Activated T-helper 17 cell treated with anti-CD3 and anti-CD28 coated beads, Interleukin-2, amount 50 U/mL, for 72 hours (primary cell): ENCODE measurements around the gene HSD11B2. TPM values are rescaled to one million over a fixed set of nuclear protein-coding genes. Genes with fewer than 3 reads are reported as not detected.

ENCODE experiments used
- ATAC-seq: fragments of 150-1000 bp; cut with Tn5 transposase; replicated peaks from 2 replicates; pipeline ENCODE4 v1.10.0; 2021; ENCODE audit warnings: mild to moderate bottlenecking, moderate library complexity
- H3K27ac Mint-ChIP-seq: one replicate; pipeline ENCODE4 v1.8.0; 2022; ENCODE audit warnings: mixed read lengths
- H3K27me3 Mint-ChIP-seq: one replicate; pipeline ENCODE4 v1.8.0; 2022; ENCODE audit warnings: mixed read lengths
- H3K36me3 Mint-ChIP-seq: one replicate; pipeline ENCODE4 v1.8.0; 2022; ENCODE audit warnings: low read depth, mild to moderate bottlenecking, mixed read lengths
- H3K4me1 Mint-ChIP-seq: one replicate; pipeline ENCODE4 v1.8.0; 2022; ENCODE audit warnings: mixed read lengths
- H3K4me3 Mint-ChIP-seq: one replicate; pipeline ENCODE4 v1.8.0; 2022; ENCODE audit warnings: mild to moderate bottlenecking, mixed read lengths
- H3K9me3 Mint-ChIP-seq: one replicate; pipeline ENCODE4 v1.8.0; 2022; ENCODE audit warnings: mixed read lengths
- total RNA-seq, 2 donors: library from RNA; stranded (reverse); gene quantifications; one replicate each; pipeline ENCODE4 v1.2.3, GENCODE V29; 2022

The HSD11B2 gene
- total RNA-seq, 2 donors from 2014 or later, result 0.21 to 1.4 TPM

DNA sequence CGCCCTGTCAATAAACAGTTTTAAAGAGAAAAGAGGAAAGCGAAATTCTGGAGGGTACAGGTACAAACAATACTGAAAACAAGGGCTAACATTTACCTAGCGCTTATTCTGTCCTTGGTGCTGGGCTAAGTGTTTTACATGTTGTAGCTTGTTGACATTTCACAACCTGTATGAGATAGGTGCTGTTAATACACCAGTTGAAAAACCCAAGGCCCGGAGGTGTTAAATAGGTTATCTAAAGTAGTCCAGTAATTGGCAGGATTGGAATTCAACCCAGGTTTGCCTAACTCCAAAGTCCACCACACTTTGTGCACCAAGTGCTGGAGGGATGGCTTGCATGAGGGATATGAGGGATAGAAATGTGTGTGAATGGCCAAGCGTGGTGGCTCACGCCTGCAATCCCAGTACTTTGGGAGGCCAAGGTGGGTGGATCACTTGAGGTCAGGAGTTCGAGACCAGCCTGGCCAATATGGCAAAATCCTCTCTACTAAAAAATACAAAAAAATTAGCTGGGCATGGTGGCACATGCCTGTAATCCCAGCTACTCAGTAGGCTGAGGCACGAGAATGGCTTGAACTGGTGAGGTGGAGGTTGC is 47.1 kb downstream of the HSD11B2 start:
- H3K4me1 Mint-ChIP-seq, result peaks cover 22% of the 10 kb centered on the region
- no peaks in the 10 kb centered on the region for H3K27me3 Mint-ChIP-seq

DNA sequence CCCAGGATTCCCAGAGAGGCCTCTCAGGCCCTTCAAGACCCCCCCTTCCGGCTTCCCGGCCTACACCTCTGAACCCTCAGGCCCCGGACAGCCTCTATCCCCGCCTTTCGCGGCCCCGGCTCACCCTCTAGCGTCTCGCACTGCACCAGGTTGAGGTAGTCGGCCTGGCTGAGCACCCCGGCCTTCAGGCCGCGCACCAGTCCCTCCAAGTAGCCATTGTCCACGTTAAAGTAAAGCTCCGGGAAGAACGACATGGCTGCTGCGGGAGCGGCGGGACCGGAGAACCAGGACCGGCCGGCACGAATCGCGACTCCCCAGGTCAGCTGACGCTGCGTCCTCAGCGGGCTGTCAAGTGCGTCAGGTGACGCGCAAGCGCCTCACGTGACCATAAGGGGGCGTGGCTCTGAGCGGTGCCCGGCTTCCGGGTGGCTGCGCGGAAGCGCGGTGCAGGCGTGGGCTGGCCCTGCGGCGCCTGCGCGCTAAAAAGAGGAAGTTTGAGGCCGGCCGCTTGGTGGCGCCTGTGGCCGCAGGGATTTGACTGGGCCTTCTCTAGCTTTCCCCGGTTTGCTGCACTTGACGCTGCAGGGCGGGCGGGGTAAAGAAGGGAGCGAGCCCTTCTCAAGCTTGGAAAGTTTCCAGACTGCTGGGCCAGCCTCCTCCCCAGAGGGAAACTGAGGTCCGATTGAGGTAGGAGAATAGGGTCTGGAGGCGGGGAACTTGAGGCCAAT is 50.1 kb downstream of the HSD11B2 start, which contains the start of gene ATP6V0D1:
TSS of gene ATP6V0D1 (minus strand) at position 325 of the 728 bp plus-strand sequence. CDS start at position 254, 71 bp downstream.
- H3K4me1 Mint-ChIP-seq, result peaks cover 12% of the 10 kb centered on the region
- H3K9me3 Mint-ChIP-seq, result no peaks in the 10 kb centered on the region
- H3K27ac Mint-ChIP-seq, result peak within 1 kb of the TSS; percentile 98
- H3K36me3 Mint-ChIP-seq, result peaks cover 37% of the 10 kb centered on the region
- peak; percentile 94 for ATAC-seq
- H3K4me3 Mint-ChIP-seq, result peak within 1 kb of the TSS; percentile 97
- H3K27me3 Mint-ChIP-seq, result no peaks in the 10 kb centered on the region

More for the DNA sequence above, 47.1 kb downstream of the HSD11B2 start:
- no peak overlapping the region for H3K4me3 Mint-ChIP-seq
- no peaks in the 10 kb centered on the region for H3K9me3 Mint-ChIP-seq
- peaks cover 22% of the 10 kb centered on the region for H3K36me3 Mint-ChIP-seq
- ATAC-seq, result no peak
- H3K27ac Mint-ChIP-seq, result peak overlapping the region; percentile 58

DNA sequence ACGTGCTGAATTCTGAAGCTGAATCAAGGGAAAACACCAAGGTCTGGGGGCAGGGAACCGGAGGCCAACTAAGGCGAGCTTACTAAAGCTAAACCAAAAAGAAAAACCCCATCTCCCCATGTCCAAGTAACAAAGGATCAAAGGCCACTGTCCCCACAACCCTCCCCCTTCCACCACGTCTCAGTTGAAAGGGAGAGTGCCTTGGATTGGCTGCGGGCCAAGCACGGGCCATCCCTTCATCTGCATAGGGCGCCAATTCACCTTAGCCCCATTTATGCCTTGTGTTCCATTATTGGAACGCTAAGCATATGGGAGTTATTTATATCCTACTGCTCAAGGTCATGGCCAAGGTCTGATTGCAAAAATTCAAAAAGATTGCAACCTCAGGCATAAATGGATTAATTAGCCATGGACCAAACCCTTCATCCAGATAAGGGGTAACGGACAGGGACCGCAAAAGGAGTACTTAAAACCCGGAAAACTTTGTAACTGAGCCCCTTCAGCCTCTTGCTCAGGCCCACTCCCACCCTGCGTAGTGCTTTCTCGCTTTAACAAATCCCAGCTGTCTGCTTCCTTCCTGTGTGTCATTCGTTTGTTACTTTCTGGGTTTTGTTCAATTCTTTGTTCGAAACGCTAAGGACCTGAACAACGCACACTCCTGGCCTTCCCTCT is 50.8 kb downstream of the HSD11B2 start:
- peak overlapping the region; percentile 98 for H3K27ac Mint-ChIP-seq
- ATAC-seq, result peak; percentile 35

DNA sequence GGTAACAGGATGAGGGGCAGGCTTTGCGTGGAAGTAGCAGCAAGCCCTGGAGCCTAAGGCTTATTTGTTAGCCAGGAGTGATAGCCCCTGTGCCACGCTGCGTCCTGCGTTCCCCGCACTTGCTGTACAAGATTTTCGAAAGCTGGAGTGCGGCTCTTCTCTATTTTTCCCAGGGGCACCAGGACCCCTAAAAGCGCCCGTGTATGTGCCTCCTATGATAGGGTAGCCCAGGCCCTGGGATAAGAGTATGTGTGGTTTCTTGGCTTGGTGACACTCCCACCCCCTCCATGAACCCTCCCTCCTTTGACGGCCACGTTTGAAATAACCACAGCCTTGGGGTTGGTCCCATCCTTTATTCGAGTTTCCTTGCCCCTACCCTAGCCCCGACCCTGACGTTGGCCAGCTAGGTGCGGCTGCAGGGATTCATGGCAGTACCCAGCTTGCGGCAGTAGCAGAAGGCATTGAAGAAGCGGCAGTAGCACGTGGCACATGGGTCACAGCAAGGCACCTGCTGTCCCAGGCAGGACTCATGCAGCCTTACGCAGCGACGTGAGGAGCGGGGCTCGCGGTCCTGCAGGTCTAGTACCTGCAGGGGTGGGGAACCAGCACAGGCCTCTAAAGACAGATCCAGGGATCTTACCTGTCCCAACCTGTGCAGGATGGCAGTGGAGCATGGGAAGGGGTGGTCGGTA is 51.5 kb downstream of the HSD11B2 start:
- H3K27me3 Mint-ChIP-seq, result no peaks in the 10 kb centered on the region
- peak overlapping the region; percentile 97 for H3K4me3 Mint-ChIP-seq
- peak overlapping the region; percentile 98 for H3K27ac Mint-ChIP-seq
- peaks cover 12% of the 10 kb centered on the region for H3K4me1 Mint-ChIP-seq
- ATAC-seq, result no peak
- no peaks in the 10 kb centered on the region for H3K9me3 Mint-ChIP-seq
- peaks cover 37% of the 10 kb centered on the region for H3K36me3 Mint-ChIP-seq

More for the DNA sequence above, 50.8 kb downstream of the HSD11B2 start:
- no peaks in the 10 kb centered on the region for H3K9me3 Mint-ChIP-seq
- peaks cover 12% of the 10 kb centered on the region for H3K4me1 Mint-ChIP-seq
- peaks cover 37% of the 10 kb centered on the region for H3K36me3 Mint-ChIP-seq
- H3K4me3 Mint-ChIP-seq, result peak overlapping the region; percentile 97
- no peaks in the 10 kb centered on the region for H3K27me3 Mint-ChIP-seq

DNA sequence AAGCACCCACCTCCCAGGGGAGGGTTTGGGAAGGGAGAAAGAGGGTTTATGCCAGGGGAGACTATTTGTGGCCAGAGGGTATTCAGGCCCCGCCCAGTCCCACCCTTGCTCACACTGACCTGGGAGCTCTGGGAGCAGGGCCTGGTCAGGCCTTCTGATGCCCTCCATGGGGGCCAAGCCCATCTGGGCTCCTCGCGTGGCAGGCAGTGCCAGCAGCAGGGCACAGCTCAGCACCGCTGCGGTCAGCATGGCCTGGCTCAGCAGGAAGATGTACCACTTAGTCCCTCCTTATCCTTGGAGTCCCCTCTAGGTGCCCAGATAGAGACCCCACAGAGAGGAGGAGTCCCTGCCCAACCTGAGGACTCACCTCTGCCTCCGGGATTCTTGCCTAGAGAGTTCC is 52.2 kb downstream of the HSD11B2 start, which contains the start of gene AGRP:
TSS of gene AGRP (minus strand) at position 398 of the 400 bp plus-strand sequence. CDS start at position 249, 149 bp downstream.
- H3K27me3 Mint-ChIP-seq, result no peaks in the 10 kb centered on the region
- peak within 1 kb of the TSS; percentile 98 for H3K27ac Mint-ChIP-seq

DNA sequence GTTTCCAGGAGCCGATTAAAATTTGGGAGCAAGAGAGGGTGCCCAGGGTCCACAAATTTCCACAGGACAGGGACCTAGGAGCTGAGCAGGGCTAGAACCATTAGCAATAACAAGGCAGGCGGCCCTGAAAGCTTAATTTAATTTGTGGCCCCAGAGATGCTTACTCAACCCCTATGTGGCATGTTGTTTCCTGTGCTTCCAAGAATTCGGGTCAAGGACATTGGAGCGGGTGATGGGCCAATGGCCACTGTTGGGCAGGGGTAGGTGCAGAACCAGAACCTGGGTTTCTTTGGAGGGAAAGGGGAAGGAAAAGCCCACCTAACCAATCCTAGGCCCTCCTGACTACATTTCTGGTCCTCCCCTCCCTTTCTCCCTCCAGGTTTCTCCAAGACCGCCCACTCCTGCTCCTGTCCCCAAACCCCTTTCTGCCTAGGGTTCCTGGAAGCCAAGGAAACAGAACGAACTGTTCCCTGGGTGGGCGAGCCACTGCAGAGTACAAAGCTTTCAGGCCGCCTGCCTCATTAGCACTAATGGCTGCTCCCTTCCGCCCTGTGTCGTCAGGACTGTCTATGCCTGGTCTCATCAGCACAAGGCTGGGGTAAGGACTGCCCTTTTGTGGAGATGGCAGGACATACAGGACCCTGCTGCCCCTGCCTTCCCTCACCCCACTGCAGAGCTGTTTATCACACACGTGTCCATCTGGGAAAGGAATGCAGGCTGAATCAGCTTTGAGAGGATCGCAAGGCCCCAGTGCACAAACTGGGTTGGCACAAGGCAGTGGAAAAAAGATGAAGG is 53.0 kb downstream of the HSD11B2 start:
- no peaks in the 10 kb centered on the region for H3K27me3 Mint-ChIP-seq
- H3K36me3 Mint-ChIP-seq, result peaks cover 30% of the 10 kb centered on the region
- no peak for ATAC-seq
- peak overlapping the region; percentile 97 for H3K4me3 Mint-ChIP-seq
- H3K27ac Mint-ChIP-seq, result peak overlapping the region; percentile 20
- peaks cover 8% of the 10 kb centered on the region for H3K4me1 Mint-ChIP-seq
- no peaks in the 10 kb centered on the region for H3K9me3 Mint-ChIP-seq

More for the DNA sequence above, 52.2 kb downstream of the HSD11B2 start, which contains the start of gene AGRP:
- Mint-ChIP-seq H3K4me3 (peak within 1 kb of the TSS; percentile 97), H3K36me3 (peaks cover 30% of the 10 kb centered on the region), H3K4me1 (peaks cover 8% of the 10 kb centered on the region), H3K9me3 (no peaks in the 10 kb centered on the region)
- no peak for ATAC-seq

DNA sequence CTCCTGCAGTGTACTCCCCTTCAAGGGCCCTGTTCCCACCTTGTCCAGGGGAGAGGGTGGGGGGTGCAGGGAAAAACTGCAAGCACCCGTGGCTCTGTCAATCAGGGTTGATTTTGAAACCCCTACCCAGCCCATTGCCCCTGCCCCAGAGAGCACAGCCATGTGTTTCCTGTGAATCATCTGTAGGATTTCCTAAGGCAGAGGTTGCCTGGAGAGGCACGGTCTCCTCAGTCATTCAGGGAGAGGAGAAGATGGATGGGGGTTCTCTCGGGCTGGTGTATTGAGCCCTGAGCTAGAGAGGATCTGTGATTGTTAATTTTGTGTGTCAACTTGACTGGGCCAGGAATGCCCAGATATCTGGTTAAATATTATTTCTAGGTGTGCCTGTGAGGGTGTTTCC is 55.9 kb downstream of the HSD11B2 start:
- Mint-ChIP-seq H3K27me3 (no peaks in the 10 kb centered on the region), H3K4me1 (peaks cover 8% of the 10 kb centered on the region), H3K27ac (no peak overlapping the region), H3K36me3 (peaks cover 29% of the 10 kb centered on the region), H3K4me3 (no peak overlapping the region), H3K9me3 (no peaks in the 10 kb centered on the region)
- no peak for ATAC-seq

Other genes with a start within 250 kb of the HSD11B2 start
- 100 to 1,000 TPM in 1 of 2 donors, 10 to 100 TPM in 1; 47.0 to 118 TPM for gene MATCAP1, start 247.2 kb upstream of the HSD11B2 start, total RNA-seq
- 1 to 10 TPM in 1 of 2 donors, under 1 TPM in 1; 0.37 to 1.5 TPM for gene EXOC3L1, start 241.0 kb upstream of the HSD11B2 start, total RNA-seq
- gene E2F4, start 239.0 kb upstream of the HSD11B2 start, total RNA-seq, result 100 to 1,000 TPM in 1 of 2 donors, 10 to 100 TPM in 1; 90.0 to 141 TPM
- gene ELMO3, start 232.0 kb upstream of the HSD11B2 start, total RNA-seq, result 1 to 10 TPM; 6.6 to 7.1 TPM
- 10 to 100 TPM; 31.7 to 39.5 TPM for gene TMEM208, start 204.0 kb upstream of the HSD11B2 start, total RNA-seq
- 100 to 1,000 TPM; 104 to 145 TPM for gene FHOD1, start 183.6 kb upstream of the HSD11B2 start, total RNA-seq
- gene SLC9A5, start 182.1 kb upstream of the HSD11B2 start, total RNA-seq, result 10 to 100 TPM in 1 of 2 donors, 1 to 10 TPM in 1; 3.5 to 15.7 TPM
- 10 to 100 TPM in 1 of 2 donors, 1 to 10 TPM in 1; 6.4 to 29.0 TPM for gene PLEKHG4, start 151.6 kb upstream of the HSD11B2 start, total RNA-seq
- 1 to 10 TPM in 1 of 2 donors, under 1 TPM in 1; 0.50 to 4.4 TPM for gene KCTD19, start 104.4 kb upstream of the HSD11B2 start, total RNA-seq
- gene LRRC36, start 104.3 kb upstream of the HSD11B2 start, total RNA-seq, result 1 to 10 TPM in 1 of 2 donors, not detected in 1; 1.6 TPM
- under 1 TPM in 1 of 2 donors, not detected in 1; 0.19 TPM for gene TPPP3, start 37.6 kb upstream of the HSD11B2 start, total RNA-seq
- under 1 TPM; 0.52 to 0.74 TPM for gene ZDHHC1, start 14.6 kb upstream of the HSD11B2 start, total RNA-seq
- gene ATP6V0D1, start 50.0 kb downstream of the HSD11B2 start, total RNA-seq, result 10 to 100 TPM; 20.6 to 42.1 TPM
- not detected for gene AGRP, start 52.4 kb downstream of the HSD11B2 start, total RNA-seq
- 10 to 100 TPM; 30.4 to 57.0 TPM for gene RIPOR1, start 97.7 kb downstream of the HSD11B2 start, total RNA-seq
- 10 to 100 TPM; 41.2 to 49.4 TPM for gene CTCF, start 131.4 kb downstream of the HSD11B2 start, total RNA-seq
- gene CARMIL2, start 214.0 kb downstream of the HSD11B2 start, total RNA-seq, result 100 to 1,000 TPM; 134 to 169 TPM
- gene ACD, start 229.1 kb downstream of the HSD11B2 start, total RNA-seq, result 10 to 100 TPM; 37.5 to 63.4 TPM
- 10 to 100 TPM; 10.7 to 16.5 TPM for gene PARD6A, start 229.8 kb downstream of the HSD11B2 start, total RNA-seq
- gene ENKD1, start 235.6 kb downstream of the HSD11B2 start, total RNA-seq, result 1 to 10 TPM; 9.1 to 9.4 TPM
- gene C16orf86, start 235.7 kb downstream of the HSD11B2 start, total RNA-seq, result 1 to 10 TPM; 1.5 to 1.8 TPM